ENCODE data around the gene SLC6A18. TPM values are rescaled to one million over a fixed set of nuclear protein-coding genes. Genes with fewer than 3 reads are reported as not detected.

The SLC6A18 gene
- total and polyA plus RNA-seq, 2 donors from 2014 or later: 1.5 TPM; not detected in 1

DNA sequence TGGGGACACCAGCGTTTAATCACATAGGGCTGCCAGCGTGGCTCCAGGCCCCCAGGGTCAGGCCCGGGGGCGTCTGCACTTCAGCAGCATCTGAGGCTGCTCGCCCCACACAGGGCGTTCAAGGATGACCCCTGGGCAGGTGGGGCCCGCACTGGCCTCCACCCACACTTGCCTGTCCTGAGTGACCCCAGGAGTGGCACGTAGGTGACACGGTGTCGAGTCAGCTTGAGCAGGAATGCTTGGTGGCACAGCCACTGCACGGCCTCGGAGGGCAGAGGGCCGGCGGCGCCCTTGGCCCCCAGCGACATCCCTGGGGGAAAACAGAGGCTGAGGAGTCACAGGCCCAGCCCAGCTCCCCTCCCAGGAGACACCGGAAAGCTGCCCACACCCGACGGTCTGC, 29.0 kb downstream of the SLC6A18 start:
- Histone ChIP-seq H3K36me3 (ENCODE audit: control insufficient read depth in 2 of 3, insufficient read depth in 3 of 3, low read length in 3 of 3) (no peaks in the 10 kb centered on the region), H3K9ac (ENCODE audit: low read length in 3 of 3) (no peak overlapping the region), H3K9me3 (ENCODE audit: control insufficient read depth in 2 of 3, insufficient read depth in 1 of 3, low read length in 3 of 3) (no peaks in the 10 kb centered on the region), H3K27me3 (ENCODE audit: control insufficient read depth, insufficient read depth, low read length) (no peaks in the 10 kb centered on the region), H3K4me3 (ENCODE audit: low read length in 3 of 3) (no peak overlapping the region), H3K4me1 (ENCODE audit: control insufficient read depth in 2 of 3, insufficient read depth in 2 of 3, low read depth in 1 of 3, low read length in 3 of 3) (no peaks in the 10 kb centered on the region), H3K27ac (ENCODE audit: low read depth in 2 of 2, low read length in 2 of 2) (no peak overlapping the region)
- intact Hi-C loops (cut with DNase I): no loop called here
- DNase-seq (no peak), FAIRE-seq (no peak)
- TF ChIP-seq, protein P1, sequence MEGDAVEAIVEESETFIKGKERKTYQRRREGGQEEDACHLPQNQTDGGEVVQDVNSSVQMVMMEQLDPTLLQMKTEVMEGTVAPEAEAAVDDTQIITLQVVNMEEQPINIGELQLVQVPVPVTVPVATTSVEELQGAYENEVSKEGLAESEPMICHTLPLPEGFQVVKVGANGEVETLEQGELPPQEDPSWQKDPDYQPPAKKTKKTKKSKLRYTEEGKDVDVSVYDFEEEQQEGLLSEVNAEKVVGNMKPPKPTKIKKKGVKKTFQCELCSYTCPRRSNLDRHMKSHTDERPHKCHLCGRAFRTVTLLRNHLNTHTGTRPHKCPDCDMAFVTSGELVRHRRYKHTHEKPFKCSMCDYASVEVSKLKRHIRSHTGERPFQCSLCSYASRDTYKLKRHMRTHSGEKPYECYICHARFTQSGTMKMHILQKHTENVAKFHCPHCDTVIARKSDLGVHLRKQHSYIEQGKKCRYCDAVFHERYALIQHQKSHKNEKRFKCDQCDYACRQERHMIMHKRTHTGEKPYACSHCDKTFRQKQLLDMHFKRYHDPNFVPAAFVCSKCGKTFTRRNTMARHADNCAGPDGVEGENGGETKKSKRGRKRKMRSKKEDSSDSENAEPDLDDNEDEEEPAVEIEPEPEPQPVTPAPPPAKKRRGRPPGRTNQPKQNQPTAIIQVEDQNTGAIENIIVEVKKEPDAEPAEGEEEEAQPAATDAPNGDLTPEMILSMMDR (IDR thresholded peaks at IDR 0.05; ENCODE audit: borderline replicate concordance, extremely low read depth, insufficient read depth): no peak

DNA sequence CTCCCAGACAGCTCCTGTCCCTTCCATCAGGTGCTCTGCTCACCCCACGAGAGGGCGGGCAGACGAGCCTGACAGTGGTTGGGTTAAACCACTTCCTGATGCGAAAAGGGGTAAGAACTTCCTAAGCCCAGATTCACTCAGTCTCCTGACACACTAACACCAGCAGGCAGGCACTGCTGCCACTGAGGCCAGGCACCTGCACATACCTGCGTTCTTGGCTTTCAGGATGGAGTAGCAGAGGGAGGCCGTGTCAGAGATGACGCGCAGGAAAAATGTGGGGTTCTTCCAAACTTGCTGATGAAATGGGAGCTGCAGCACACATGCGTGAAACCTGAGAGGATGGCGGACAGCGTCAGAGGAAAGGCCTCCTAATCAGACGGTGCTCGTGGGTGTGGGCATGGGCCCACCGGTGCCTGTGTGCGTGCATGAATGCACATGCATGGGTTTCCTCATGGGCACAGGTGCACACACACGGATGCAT, 29.9 kb downstream of the SLC6A18 start:
- intact Hi-C loops (cut with DNase I): no loop called here

DNA sequence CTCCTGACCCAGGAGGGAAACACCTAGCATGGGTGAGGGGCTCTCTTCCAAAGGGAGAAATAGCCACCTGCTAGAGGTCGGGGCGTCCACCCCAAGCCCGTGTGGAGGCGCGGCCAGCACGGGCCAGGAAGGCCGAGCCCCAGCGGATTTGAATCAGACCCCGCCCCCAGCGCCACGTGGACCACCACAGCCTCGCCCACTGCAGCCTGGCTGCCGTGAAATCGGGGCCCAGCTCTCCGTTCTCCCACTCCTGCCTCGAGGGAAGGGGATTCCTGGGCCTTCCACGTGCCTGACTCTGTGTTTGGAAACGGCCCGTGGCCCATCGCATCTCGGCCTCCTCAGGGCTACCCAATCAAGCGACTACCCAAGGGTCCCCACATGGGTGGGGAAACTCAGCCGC, 31.6 kb downstream of the SLC6A18 start:
- H3K9me3 ChIP-seq (ENCODE audit: control insufficient read depth in 2 of 3, insufficient read depth in 1 of 3, low read length in 3 of 3): peaks cover 0 to 6% (median 0%) of the 10 kb centered on the region in 3 donors
- no peaks in the 10 kb centered on the region for H3K27me3 ChIP-seq (ENCODE audit: control insufficient read depth, insufficient read depth, low read length)
- H3K9ac ChIP-seq (ENCODE audit: low read length in 3 of 3): no peak overlapping the region
- no peak for DNase-seq
- no peak for FAIRE-seq
- intact Hi-C loops (cut with DNase I): no loop called here
- no peaks in the 10 kb centered on the region for H3K4me1 ChIP-seq (ENCODE audit: control insufficient read depth in 2 of 3, insufficient read depth in 2 of 3, low read depth in 1 of 3, low read length in 3 of 3)
- H3K27ac ChIP-seq (ENCODE audit: low read depth in 2 of 2, low read length in 2 of 2): no peak overlapping the region
- no peaks in the 10 kb centered on the region for H3K36me3 ChIP-seq (ENCODE audit: control insufficient read depth in 2 of 3, insufficient read depth in 3 of 3, low read length in 3 of 3)
- no peak overlapping the region for H3K4me3 ChIP-seq (ENCODE audit: low read length in 3 of 3)
- TF ChIP-seq, protein P1 (IDR thresholded peaks at IDR 0.05; ENCODE audit: borderline replicate concordance, extremely low read depth, insufficient read depth): no peak

More for the DNA sequence above, 29.9 kb downstream of the SLC6A18 start:
- no peaks in the 10 kb centered on the region for H3K4me1 ChIP-seq (ENCODE audit: control insufficient read depth in 2 of 3, insufficient read depth in 2 of 3, low read depth in 1 of 3, low read length in 3 of 3)
- H3K4me3 ChIP-seq (ENCODE audit: low read length in 3 of 3): no peak overlapping the region
- no peaks in the 10 kb centered on the region for H3K27me3 ChIP-seq (ENCODE audit: control insufficient read depth, insufficient read depth, low read length)
- no peak overlapping the region for H3K9ac ChIP-seq (ENCODE audit: low read length in 3 of 3)
- DNase-seq (peak in 3 of 5 donors; percentile 25 to 34 (median 33)), FAIRE-seq (no peak)
- peaks cover 0 to 2% (median 0%) of the 10 kb centered on the region in 3 donors for H3K9me3 ChIP-seq (ENCODE audit: control insufficient read depth in 2 of 3, insufficient read depth in 1 of 3, low read length in 3 of 3)
- H3K27ac ChIP-seq (ENCODE audit: low read depth in 2 of 2, low read length in 2 of 2): no peak overlapping the region
- TF ChIP-seq, protein P1 (IDR thresholded peaks at IDR 0.05; ENCODE audit: borderline replicate concordance, extremely low read depth, insufficient read depth): no peak
- no peaks in the 10 kb centered on the region for H3K36me3 ChIP-seq (ENCODE audit: control insufficient read depth in 2 of 3, insufficient read depth in 3 of 3, low read length in 3 of 3)

DNA sequence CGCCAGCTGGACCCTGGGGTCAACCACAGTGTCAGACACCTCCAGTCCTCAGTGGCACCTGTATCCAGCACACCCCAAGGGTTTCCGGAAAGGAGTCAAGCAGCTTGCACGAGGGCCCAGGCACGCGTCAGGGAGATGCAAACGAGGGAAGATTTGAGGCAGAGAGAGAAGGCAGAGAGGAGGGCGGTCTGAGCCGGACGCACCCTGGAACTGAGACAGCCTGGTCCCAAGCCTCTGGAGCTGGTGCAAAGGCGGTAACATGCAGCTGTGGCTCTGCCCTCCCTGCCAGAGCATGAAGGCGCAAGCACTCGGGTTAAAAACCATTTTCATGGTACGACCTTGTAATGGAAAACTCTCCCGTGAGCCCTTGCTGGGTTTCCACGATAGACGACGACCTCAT, 32.2 kb downstream of the SLC6A18 start:
- DNase-seq (no peak), FAIRE-seq (no peak)
- Histone ChIP-seq H3K36me3 (ENCODE audit: control insufficient read depth in 2 of 3, insufficient read depth in 3 of 3, low read length in 3 of 3) (no peaks in the 10 kb centered on the region), H3K9ac (ENCODE audit: low read length in 3 of 3) (no peak overlapping the region), H3K4me1 (ENCODE audit: control insufficient read depth in 2 of 3, insufficient read depth in 2 of 3, low read depth in 1 of 3, low read length in 3 of 3) (no peaks in the 10 kb centered on the region), H3K9me3 (ENCODE audit: control insufficient read depth in 2 of 3, insufficient read depth in 1 of 3, low read length in 3 of 3) (peaks cover 0 to 12% (median 0%) of the 10 kb centered on the region in 3 donors), H3K4me3 (ENCODE audit: low read length in 3 of 3) (no peak overlapping the region), H3K27me3 (ENCODE audit: control insufficient read depth, insufficient read depth, low read length) (no peaks in the 10 kb centered on the region), H3K27ac (ENCODE audit: low read depth in 2 of 2, low read length in 2 of 2) (no peak overlapping the region)
- intact Hi-C loops (cut with DNase I): no loop called here
- TF ChIP-seq, protein P1 (IDR thresholded peaks at IDR 0.05; ENCODE audit: borderline replicate concordance, extremely low read depth, insufficient read depth): no peak

Measured in kidney (tissue), 14 donors.